T1000 (cell line): ENCODE measurements around the gene TRIM49.
"Not testable (repeated sequence)": the region's sequence is repeated elsewhere in the genome, so short reads cannot be mapped to it uniquely, and the experiment has no call there.

ENCODE experiments used
- DNase-seq: peaks from one replicate; lab custom pipeline; 2025; ENCODE audit warnings: mixed read lengths; lab: John Stamatoyannopoulos, UW

Gene TRIM49, protein sequence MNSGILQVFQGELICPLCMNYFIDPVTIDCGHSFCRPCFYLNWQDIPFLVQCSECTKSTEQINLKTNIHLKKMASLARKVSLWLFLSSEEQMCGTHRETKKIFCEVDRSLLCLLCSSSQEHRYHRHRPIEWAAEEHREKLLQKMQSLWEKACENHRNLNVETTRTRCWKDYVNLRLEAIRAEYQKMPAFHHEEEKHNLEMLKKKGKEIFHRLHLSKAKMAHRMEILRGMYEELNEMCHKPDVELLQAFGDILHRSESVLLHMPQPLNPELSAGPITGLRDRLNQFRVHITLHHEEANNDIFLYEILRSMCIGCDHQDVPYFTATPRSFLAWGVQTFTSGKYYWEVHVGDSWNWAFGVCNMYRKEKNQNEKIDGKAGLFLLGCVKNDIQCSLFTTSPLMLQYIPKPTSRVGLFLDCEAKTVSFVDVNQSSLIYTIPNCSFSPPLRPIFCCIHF

GRCh38 chr11:89808475-89808874, at the start of gene TRIM49:
Gene TRIM49, minus strand, starts transcription at chr11:89808575. Its CDS starts 4,106 bp downstream, at chr11:89804469.
- not testable (repeated sequence) for DNase-seq

GRCh38 chr11:89826694-89827093, 18.3 kb upstream of the TRIM49 start:
- not testable (repeated sequence) for DNase-seq

DNA sequence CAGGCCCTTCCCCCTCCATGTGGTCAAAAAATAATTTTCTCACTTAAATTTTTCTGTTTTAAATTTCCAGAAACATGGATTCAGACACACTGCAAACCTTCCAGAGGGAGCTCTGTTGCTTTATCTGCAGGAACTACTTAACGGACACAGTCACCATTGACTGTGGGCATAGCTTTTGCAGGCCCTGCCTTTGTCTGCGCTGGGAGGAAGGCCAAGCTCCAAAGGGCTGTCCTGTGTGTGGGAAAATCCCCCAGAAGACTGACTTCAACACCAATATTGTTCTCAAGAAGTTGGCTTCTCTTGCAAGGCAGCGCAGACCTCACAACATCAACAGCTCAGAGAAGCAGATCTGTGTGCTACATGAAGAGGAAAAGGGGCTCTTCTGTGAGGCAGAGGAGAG, 11.6 kb upstream of the TRIM49 start:
- not testable (repeated sequence) for DNase-seq

DNA sequence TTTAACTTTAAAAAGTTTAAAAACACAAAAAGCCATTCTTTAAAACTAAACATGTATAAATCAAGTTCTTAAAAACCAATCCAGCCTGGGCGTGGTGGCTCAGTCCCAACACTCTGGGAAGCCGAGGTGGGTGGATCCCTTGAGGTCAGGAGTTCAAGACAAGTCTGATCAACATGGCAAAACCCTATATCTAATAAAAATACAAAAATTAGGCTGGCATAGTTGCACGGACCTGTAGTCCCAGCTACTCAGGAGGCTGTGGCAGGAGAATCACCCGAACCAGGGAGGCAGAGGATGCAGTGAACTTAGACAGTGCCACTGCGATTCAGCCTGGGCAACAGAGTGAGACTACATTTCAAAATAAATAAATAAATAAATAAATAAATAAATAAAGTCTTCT, 5.2 kb upstream of the TRIM49 start:
- DNase-seq: not testable (repeated sequence)

DNA sequence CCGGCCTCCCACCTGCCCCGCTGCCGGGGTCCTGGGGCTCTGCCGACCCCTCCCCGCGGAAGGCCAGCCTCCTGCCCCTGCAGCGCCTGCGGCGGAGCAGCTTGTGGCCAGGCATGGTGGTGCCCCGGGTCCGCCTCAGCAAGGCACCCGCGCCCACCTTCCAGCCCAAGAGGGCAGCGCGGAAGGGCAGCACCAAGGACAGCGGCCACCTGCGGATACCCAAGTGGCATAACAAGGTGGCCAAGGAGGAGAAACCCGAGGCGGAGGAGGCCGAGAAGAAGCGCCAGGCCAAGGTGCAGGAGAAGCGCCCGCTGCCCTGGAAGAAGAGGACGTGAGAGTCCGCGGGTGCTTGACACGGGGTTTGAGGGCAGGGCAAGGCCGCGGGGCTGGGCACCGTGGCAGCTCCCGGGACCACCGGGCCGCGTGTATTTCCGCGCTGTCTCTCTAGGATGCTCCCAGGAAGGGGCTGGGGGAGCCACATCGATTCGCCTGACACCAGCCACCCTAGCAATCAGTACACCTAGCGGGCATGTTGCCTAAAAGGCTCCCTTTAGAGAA, 20.8 kb downstream of the TRIM49 start:
- DNase-seq: not testable (repeated sequence)

DNA sequence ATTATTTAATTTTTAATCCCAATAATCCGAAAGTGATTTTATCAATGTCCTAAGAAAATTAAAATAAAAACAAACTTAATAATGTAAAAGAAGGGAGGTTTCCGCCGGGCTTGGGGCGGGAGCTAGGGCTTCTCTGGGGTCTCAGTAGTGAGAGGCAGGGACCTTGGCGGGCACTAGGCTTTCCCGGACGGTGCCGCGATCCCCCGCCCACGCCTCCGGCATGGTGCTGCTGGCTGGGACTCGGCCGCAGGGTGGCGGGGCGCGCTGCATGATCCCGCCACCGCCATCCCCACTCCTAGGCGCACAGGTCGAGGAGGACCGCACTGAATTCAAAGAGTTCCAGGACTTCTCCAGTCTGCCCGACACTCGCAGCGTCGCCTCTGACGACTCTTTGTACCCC, 22.6 kb downstream of the TRIM49 start:
- not testable (repeated sequence) for DNase-seq

- DNase-seq: not testable (repeated sequence)
Measured at GRCh38 chr11:89750822-89751221, 57.6 kb downstream of the TRIM49 start.
